Right ventricle myocardium inferior (tissue), 1 donor: ENCODE data around the gene THADA. TPM values are rescaled to one million over a fixed set of nuclear protein-coding genes. Genes with fewer than 3 reads are reported as not detected.
A peak's percentile ranks its signal among the peaks of the same experiment; 100 is the strongest.

Experiments used
- ATAC-seq: fragments of 200-7000 bp; cut with Tn5 transposase; one replicate; pipeline ENCODE4 v1.9.1; 2020; ENCODE audit warnings: mild to moderate bottlenecking, moderate library complexity
- DNase-seq: peaks from one replicate; pipeline ENCODE4 v3.0.0; 2021; ENCODE audit errors: missing footprints
- intact Hi-C: fragments of 100-400 bp; cut with DNase I; formaldehyde crosslinking; loops from one replicate; pipeline ENCODE4 v1.11.0; 2022
- total RNA-seq: library from RNA; stranded (reverse); fragmentation: NEBNext Ultra II Directional; extraction: Animal tissue kit (Norgen Biotek cat#: 25700); gene quantifications from one replicate; pipeline ENCODE4 v1.2.1, GENCODE V29; 2021
- donor health status: DM: no; HTN: yes; CAD: no; lungs with severe emphysema.

THADA gene
- total RNA-seq, 1 donor from 2014 or later: 10.5 TPM

- DNase-seq (no peak), ATAC-seq (peak; percentile 64)
- intact Hi-C loops: loop anchor here (2.0 to 5.0 kb wide), 2 partner anchors 65 to 149 kb away; no protein-coding TSS in a partner anchor
These were observed 262.1 kb downstream of the THADA start for GRCh38 chr2:43333656-43334144.

- intact Hi-C loops: loop anchor here (2.0 to 5.0 kb wide), 2 partner anchors 64 to 149 kb away; no protein-coding TSS in a partner anchor
These were observed 262.7 kb downstream of the THADA start for GRCh38 chr2:43333101-43333655.

GRCh38 chr2:43332653-43333052 lies 263.2 kb downstream of the THADA start:
- DNase-seq (no peak), ATAC-seq (peak; percentile 47)
- intact Hi-C loops: loop anchor here (2.0 to 5.0 kb wide), 2 partner anchors 64 to 150 kb away; no protein-coding TSS in a partner anchor

More at GRCh38 chr2:43333101-43333655, 262.7 kb downstream of the THADA start:
- DNase-seq: no peak
- ATAC-seq: no peak

GRCh38 chr2:43331422-43331821 lies 264.4 kb downstream of the THADA start:
- ATAC-seq (peak; percentile 78), DNase-seq (no peak)
- intact Hi-C loops: loop anchor here (2.0 to 5.0 kb wide), 2 partner anchors 105 to 151 kb away; partner anchors contain the start of gene ZFP36L2

GRCh38 chr2:43329637-43330036 lies 266.2 kb downstream of the THADA start:
- intact Hi-C loops: loop anchor here (2.0 to 5.0 kb wide), 2 partner anchors 103 to 153 kb away; partner anchors contain the start of gene ZFP36L2
- ATAC-seq (no peak), DNase-seq (no peak)

GRCh38 chr2:43328832-43329231 lies 267.0 kb downstream of the THADA start:
- no peak for DNase-seq
- intact Hi-C loops: no loop called here
- no peak for ATAC-seq

- ATAC-seq: no peak
- DNase-seq: no peak
- intact Hi-C loops: no loop called here
These were observed 267.7 kb downstream of the THADA start for GRCh38 chr2:43328133-43328532.

- DNase-seq: no peak
- no peak for ATAC-seq
- intact Hi-C loops: no loop called here
These were observed 268.7 kb downstream of the THADA start for GRCh38 chr2:43327119-43327518.

GRCh38 chr2:43326101-43326825 lies 269.6 kb downstream of the THADA start:
- intact Hi-C loops: no loop called here
- ATAC-seq (no peak), DNase-seq (no peak)

GRCh38 chr2:43325107-43325811 lies 270.6 kb downstream of the THADA start:
- no peak for DNase-seq
- intact Hi-C loops: no loop called here
- no peak for ATAC-seq

GRCh38 chr2:43324259-43325106 lies 271.4 kb downstream of the THADA start:
- ATAC-seq: peak; percentile 94
- DNase-seq: peak; percentile 80
- intact Hi-C loops: no loop called here

- ATAC-seq: peak; percentile 38
- intact Hi-C loops: no loop called here
These were observed 272.0 kb downstream of the THADA start for GRCh38 chr2:43323857-43324256.

GRCh38 chr2:43321446-43321845 lies 274.4 kb downstream of the THADA start:
- ATAC-seq: no peak
- intact Hi-C loops: no loop called here
- no peak for DNase-seq

More at GRCh38 chr2:43323857-43324256, 272.0 kb downstream of the THADA start:
- DNase-seq: no peak

GRCh38 chr2:43319541-43319940 lies 276.3 kb downstream of the THADA start:
- ATAC-seq (no peak), DNase-seq (no peak)
- intact Hi-C loops: no loop called here

- no peak for ATAC-seq
- DNase-seq: no peak
- intact Hi-C loops: no loop called here
These were observed 277.0 kb downstream of the THADA start for GRCh38 chr2:43318791-43319190.

GRCh38 chr2:43317680-43318079 lies 278.2 kb downstream of the THADA start:
- ATAC-seq (no peak), DNase-seq (no peak)
- intact Hi-C loops: no loop called here

- DNase-seq (no peak), ATAC-seq (no peak)
- intact Hi-C loops: no loop called here
These were observed 278.6 kb downstream of the THADA start for GRCh38 chr2:43317194-43317593.

- intact Hi-C loops: no loop called here
- DNase-seq (no peak), ATAC-seq (no peak)
These were observed 280.4 kb downstream of the THADA start for GRCh38 chr2:43315482-43315881.
